ENCODE data around the gene CDK19.

GRCh38 chr6:110612298-110612697, 203.0 kb downstream of the CDK19 start:
- no peak for TF ChIP-seq CTCF (IDR thresholded peaks at IDR 0.05)
- no peak for TF ChIP-seq FOXP1 (CRISPR knock-in tag; IDR thresholded peaks at IDR 0.05; ENCODE audit: borderline replicate concordance)
- no peak for TF ChIP-seq NR1H2 (CRISPR knock-in tag; IDR thresholded peaks at IDR 0.05)
- no peak for TF ChIP-seq ATF3 (CRISPR knock-in tag; conservative IDR thresholded peaks at IDR 0.05)
- TF ChIP-seq NR2C2 (CRISPR knock-in tag; IDR thresholded peaks at IDR 0.05) = no peak
- no peak for TF ChIP-seq ARID4B (CRISPR knock-in tag; IDR thresholded peaks at IDR 0.05; ENCODE audit: borderline replicate concordance)
- no peak for TF ChIP-seq ZBTB43 (CRISPR knock-in tag; IDR thresholded peaks at IDR 0.05)
- no peak for TF ChIP-seq ZNF512 (CRISPR knock-in tag; IDR thresholded peaks at IDR 0.05; ENCODE audit: borderline replicate concordance)
- no peak for TF ChIP-seq ESRRA (CRISPR knock-in tag; IDR thresholded peaks at IDR 0.05; ENCODE audit: borderline replicate concordance)
- TF ChIP-seq ZNF423 (CRISPR knock-in tag; IDR thresholded peaks at IDR 0.05) = no peak

All from WTC11 (cell line).